DMS53 (cell line): ENCODE measurements around the gene MRPS35.
A peak's percentile ranks its signal among the peaks of the same experiment; 100 is the strongest.

Experiments used
- DNase-seq: peaks from one replicate; lab custom pipeline; 2025; lab: John Stamatoyannopoulos, UW

Gene MRPS35

DNA sequence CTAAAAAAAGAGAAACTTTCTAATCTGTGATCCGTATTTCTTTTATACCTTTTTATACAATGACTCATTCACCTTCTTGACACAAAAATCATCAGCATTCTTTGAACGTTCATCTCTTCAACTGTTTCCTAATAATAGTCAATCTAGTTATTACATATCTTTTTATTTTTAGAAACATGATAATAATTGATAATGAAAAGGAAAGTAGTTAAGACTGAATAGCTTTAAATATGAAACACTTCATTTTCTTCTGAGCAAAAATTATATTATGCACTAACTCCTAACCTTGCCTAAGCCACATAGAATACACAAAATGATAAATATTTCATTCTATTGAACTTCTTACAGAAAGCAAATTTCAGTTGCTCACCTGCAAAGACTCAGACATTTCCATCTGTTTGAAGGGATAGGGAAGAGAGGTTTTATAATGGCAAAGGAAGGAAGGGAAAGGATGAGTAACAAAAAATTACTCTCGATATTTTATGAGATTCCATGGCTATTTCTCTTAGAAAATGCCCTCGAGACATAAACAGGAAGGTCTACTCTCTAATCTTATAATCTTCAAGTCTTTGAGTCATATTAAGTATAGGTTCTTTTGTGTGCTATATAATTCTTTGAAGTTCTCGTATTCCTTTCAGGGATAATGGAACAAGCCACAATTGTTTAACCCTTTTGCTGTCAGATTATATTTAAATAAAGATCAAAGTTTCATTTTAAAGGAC is 61.9 kb downstream of the MRPS35 start:
- DNase-seq = no peak

GRCh38 chr12:27777141-27777540 is 66.5 kb downstream of the MRPS35 start:
- no peak for DNase-seq

GRCh38 chr12:27778206-27778605 is 67.6 kb downstream of the MRPS35 start:
- no peak for DNase-seq

DNA sequence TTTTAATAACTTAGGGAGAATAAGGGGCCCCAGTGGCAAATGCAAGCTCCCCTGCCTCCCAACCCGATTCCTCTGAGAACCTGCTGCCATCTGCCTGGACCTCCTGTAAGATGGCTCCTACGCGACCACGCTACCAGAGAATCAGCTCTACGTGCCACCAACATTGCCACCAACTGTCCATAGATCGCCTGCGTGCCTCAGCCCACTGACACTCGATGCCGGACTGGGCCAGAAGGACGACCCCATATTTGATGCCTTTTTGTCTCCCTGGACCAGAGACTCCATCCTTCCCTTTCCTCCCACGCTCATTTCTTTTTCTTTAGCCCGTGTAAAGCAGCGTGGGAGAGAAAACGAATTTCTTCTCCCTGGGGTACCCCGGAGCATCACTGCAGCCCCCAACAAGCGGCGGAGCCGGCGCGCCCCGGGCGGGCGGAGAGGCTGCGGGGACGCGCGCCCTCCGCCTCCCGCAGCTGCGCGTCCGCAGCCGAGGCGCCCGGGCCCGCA is 68.8 kb downstream of the MRPS35 start:
- DNase-seq = peak; percentile 77

DNA sequence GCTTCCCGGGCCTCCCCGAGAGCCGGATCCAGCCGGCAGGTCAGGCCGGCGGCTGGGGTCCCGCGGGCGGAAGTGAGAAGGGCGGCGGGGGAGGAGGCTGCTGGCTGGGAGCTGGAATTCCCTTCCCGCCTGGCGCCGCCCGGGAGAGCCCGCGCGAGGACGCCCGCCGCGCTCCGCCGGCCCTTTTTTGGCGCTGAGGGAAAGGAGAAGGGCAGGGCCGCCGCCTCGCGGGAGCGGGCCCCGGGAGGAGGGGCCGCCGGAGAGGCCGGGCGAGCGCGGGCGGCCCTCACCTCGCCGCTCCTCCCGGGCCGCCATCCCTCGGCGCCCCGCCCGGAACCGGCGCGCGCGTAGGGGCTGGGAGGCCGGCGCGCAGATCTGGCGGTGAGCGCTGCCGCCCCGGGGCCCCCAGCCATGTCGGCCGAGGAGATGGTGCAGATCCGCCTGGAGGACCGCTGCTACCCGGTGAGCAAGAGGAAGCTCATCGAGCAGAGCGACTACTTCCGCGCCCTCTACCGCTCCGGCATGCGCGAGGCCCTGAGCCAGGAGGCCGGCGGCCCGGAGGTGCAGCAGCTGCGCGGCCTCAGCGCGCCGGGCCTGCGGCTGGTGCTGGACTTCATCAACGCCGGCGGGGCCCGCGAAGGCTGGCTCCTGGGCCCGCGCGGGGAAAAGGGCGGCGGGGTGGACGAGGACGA is 69.4 kb downstream of the MRPS35 start, which contains the start of the genes KLHL42 and MANSC4:
KLHL42 (plus strand) TSS at position 314 of the 692 bp plus-strand sequence; CDS start at position 412, 98 bp downstream.
MANSC4 (minus strand) TSS at position 317 of the 692 bp plus-strand sequence. CDS start 8,960 bp downstream, outside the sequence.
- DNase-seq = peak; percentile 96

- peak; percentile 92 for DNase-seq
These were observed 70.2 kb downstream of the MRPS35 start for GRCh38 chr12:27780612-27781408.

GRCh38 chr12:27781680-27782079 is 71.0 kb downstream of the MRPS35 start:
- DNase-seq = no peak

- no peak for DNase-seq
These were observed 71.8 kb downstream of the MRPS35 start for GRCh38 chr12:27782481-27782880.

- peak; percentile 28 for DNase-seq
These were observed 75.4 kb downstream of the MRPS35 start for GRCh38 chr12:27785882-27786570.

DNA sequence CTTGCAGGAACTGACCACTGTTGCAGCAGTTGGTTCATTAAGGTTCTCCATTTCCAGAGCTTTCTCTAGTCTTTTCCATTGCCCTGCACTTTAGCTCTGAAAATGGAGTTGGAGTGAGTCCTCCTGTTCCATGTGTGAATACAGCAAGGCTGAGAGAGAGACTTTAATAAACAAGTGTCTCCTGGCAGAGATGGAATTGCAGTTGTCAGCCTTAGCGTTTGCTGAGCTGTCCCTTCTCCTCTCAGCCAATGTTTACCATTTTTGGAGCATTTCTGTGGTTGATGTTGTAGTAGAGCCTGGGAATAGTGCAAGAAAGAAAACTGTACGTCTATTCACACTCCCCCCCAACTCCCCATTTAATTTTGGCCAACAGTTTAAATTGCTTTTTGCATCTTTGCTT is 76.9 kb downstream of the MRPS35 start:
- DNase-seq = no peak

DNA sequence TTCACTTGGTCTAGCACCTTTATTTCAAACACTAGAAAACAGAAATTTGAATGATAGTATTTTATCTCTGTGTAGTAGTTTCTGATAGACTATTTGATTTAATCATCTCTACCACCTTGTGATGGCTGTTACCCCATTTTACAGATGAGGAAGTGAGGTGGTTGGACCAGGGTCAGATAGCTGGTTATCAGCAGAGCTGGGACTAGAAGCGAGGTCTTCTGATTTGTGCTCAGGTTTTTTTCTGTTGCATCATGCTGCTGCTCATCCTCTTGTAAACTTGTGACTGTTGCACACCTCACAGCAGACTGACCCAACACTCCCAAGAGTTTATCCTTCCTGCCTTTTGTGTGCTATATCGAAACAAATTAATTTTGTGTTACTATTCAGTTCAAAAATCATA is 79.5 kb downstream of the MRPS35 start:
- DNase-seq = no peak

DNA sequence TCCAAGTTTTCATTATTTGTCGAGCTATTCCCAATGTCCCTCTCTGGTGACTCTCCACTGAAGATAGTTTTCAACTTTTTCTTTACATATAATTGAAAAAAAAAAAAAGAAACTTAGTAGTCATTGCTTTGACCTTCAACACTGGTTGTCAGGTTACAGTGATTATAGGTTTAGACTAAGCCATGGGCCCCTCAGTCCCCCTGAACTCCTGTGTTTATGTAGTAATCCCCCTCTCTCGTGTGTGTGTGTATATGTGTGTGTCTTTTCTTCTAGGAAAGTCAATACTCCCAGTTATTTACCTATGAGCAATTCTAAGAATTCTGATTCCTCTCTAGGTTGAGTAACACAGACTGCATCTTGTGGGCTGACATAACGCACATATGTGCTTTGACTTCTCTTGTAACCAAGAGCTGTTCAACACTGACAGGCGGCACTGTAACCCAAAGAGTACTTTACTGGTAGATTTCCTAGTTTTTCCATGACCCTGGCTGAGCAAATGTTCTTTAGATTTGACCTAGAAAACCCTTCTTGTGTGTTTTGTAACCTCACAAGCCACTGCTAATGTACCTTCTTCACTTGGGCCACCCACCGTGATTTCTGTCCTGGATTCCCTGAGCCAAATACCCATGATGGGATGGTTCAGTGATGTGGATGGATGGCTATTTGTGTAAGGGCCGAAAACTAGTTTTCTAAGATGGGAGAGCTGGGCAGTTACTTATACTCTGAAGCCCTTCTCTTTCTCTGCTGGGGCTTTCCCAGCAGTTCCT is 84.4 kb downstream of the MRPS35 start:
- no peak for DNase-seq

DNA sequence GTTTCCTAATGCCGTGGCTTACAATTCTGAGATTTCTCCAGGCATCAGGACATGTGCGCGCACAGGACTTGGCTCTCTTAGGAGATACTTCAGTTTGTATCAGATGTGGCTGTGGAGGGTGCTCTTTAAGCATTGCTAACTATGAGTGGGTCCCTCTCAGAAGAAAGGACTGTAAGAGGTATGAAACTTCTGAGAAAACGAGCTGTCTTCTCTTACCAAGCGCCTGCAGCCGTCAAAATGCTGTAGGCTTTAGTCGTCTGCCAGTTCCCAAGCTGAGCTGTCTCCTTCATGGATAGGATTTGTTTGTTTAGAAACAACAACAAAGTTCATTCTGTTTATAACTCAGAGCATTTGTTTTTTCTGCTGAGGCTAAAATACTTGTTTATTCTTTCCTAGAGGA is 85.5 kb downstream of the MRPS35 start:
- DNase-seq = no peak

- DNase-seq = no peak
These were observed 86.8 kb downstream of the MRPS35 start for GRCh38 chr12:27797301-27798025.

DNA sequence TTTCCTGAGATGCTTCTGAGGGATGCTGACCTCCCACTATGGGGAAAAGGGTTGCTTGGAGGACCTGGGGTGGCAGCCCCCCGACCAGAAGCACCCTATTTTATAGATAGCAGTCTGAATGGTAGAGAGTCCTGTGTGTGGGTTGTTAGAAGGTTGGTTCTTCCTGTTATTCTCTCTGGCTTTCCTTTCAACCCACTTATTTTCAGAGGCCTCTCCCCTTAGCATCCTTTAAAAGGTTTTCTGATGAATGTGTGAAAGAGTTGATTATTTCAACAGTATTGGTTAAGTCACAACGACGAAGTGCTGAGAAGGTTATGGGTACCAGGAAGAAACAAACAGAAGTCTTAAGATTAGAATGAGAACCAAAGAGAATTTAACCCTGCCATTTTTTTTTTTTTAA is 90.2 kb downstream of the MRPS35 start:
- DNase-seq = no peak

GRCh38 chr12:27801630-27802029 is 91.0 kb downstream of the MRPS35 start:
- no peak for DNase-seq

DNA sequence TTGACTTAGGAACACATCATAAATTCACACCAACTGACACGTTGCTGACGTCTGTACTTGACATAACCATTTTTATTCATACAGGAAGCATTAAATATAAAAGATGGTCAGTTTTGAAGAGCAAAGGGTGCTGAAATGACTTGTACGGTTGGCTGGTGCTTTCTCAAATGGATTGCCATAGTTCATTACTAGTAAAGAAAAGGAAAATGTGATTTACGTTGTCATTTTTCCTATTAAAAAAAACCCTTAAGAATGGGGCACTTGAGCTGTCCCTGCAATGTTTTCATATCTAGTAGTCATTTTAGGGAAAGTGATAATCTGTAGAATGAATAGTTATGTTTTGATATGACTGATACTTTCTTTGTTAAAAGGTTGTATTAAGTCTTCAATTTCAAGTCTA is 91.9 kb downstream of the MRPS35 start:
- DNase-seq = no peak

DNA sequence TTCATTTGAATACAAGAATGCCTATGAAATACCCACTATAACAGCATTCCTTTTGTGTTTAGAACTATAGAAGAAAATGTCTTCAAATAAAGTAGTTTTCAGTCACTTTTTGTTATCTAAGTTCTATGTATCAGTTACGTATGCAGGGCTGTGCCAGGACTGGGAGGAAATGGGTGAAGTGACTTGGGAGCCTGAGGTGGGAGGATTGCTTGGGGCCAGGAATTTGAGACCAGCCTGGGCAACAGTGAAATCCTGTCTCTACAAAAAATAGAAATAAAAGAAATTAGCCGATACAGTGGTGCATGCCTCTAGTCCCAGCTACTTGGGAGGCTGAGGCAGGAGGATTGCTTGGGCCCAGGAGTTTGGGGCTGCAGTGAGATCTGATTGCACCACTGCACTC is 92.3 kb downstream of the MRPS35 start:
- DNase-seq = no peak

GRCh38 chr12:27805238-27805637 is 94.6 kb downstream of the MRPS35 start:
- DNase-seq = no peak
